ENCODE measurements around the gene DOCK9.

Gene DOCK9

GRCh38 chr13:98877936-98878335 is 99.9 kb downstream of the DOCK9 start:
- H3K27ac ChIP-seq: no peak overlapping the region

GRCh38 chr13:98877466-98877865 is 100.4 kb downstream of the DOCK9 start:
- no peak for TF ChIP-seq CTCF (IDR thresholded peaks at IDR 0.05)
- Histone ChIP-seq H2AFZ (no peak overlapping the region), H3K4me1 (no peaks in the 10 kb centered on the region), H3K9ac (no peak overlapping the region), H3K27ac (no peak overlapping the region), H3K36me3 (ENCODE audit: control insufficient read depth, insufficient read depth, low read length) (no peaks in the 10 kb centered on the region), H3K4me3 (ENCODE audit: low read depth, low read length) (no peak overlapping the region), H3K4me2 (ENCODE audit: low read length) (no peak overlapping the region), H3K79me2 (no peaks in the 10 kb centered on the region), H3K27me3 (ENCODE audit: control insufficient read depth, insufficient read depth, low read length) (no peaks in the 10 kb centered on the region), H3K9me3 (ENCODE audit: control insufficient read depth, low read length) (no peaks in the 10 kb centered on the region)

More at GRCh38 chr13:98877936-98878335, 99.9 kb downstream of the DOCK9 start:
- Histone ChIP-seq H3K9me3 (ENCODE audit: control insufficient read depth, low read length) (no peaks in the 10 kb centered on the region), H3K4me1 (no peaks in the 10 kb centered on the region), H3K4me3 (ENCODE audit: low read depth, low read length) (no peak overlapping the region), H3K36me3 (ENCODE audit: control insufficient read depth, insufficient read depth, low read length) (no peaks in the 10 kb centered on the region), H3K27me3 (ENCODE audit: control insufficient read depth, insufficient read depth, low read length) (no peaks in the 10 kb centered on the region), H3K9ac (no peak overlapping the region), H3K79me2 (no peaks in the 10 kb centered on the region), H3K4me2 (ENCODE audit: low read length) (no peak overlapping the region), H2AFZ (no peak overlapping the region)
- no peak for TF ChIP-seq CTCF (IDR thresholded peaks at IDR 0.05)

- Histone ChIP-seq H3K9me3 (ENCODE audit: control insufficient read depth, low read length) (no peaks in the 10 kb centered on the region), H3K27ac (no peak overlapping the region), H3K79me2 (no peaks in the 10 kb centered on the region), H3K36me3 (ENCODE audit: control insufficient read depth, insufficient read depth, low read length) (no peaks in the 10 kb centered on the region), H3K27me3 (ENCODE audit: control insufficient read depth, insufficient read depth, low read length) (no peaks in the 10 kb centered on the region), H2AFZ (no peak overlapping the region), H3K4me2 (ENCODE audit: low read length) (no peak overlapping the region), H3K4me1 (no peaks in the 10 kb centered on the region), H3K4me3 (ENCODE audit: low read depth, low read length) (no peak overlapping the region), H3K9ac (no peak overlapping the region)
- no peak for TF ChIP-seq CTCF (IDR thresholded peaks at IDR 0.05)
Measured at GRCh38 chr13:98875146-98875729, 102.6 kb downstream of the DOCK9 start.

- no peaks in the 10 kb centered on the region for H3K36me3 ChIP-seq (ENCODE audit: control insufficient read depth, insufficient read depth, low read length)
- H3K27me3 ChIP-seq (ENCODE audit: control insufficient read depth, insufficient read depth, low read length): no peaks in the 10 kb centered on the region
- no peak overlapping the region for H3K27ac ChIP-seq
- no peak for TF ChIP-seq CTCF (IDR thresholded peaks at IDR 0.05)
- H3K9me3 ChIP-seq (ENCODE audit: control insufficient read depth, low read length): no peaks in the 10 kb centered on the region
- H3K9ac ChIP-seq: no peak overlapping the region
- H3K79me2 ChIP-seq: no peaks in the 10 kb centered on the region
- H3K4me1 ChIP-seq: no peaks in the 10 kb centered on the region
- H3K4me2 ChIP-seq (ENCODE audit: low read length): no peak overlapping the region
- H2AFZ ChIP-seq: no peak overlapping the region
- no peak overlapping the region for H3K4me3 ChIP-seq (ENCODE audit: low read depth, low read length)
Measured at GRCh38 chr13:98874029-98874397, 103.9 kb downstream of the DOCK9 start.

GRCh38 chr13:98873377-98874028 is 104.4 kb downstream of the DOCK9 start:
- TF ChIP-seq CTCF (IDR thresholded peaks at IDR 0.05): no peak
- Histone ChIP-seq H3K4me3 (ENCODE audit: low read depth, low read length) (no peak overlapping the region), H3K79me2 (no peaks in the 10 kb centered on the region), H3K36me3 (ENCODE audit: control insufficient read depth, insufficient read depth, low read length) (no peaks in the 10 kb centered on the region), H3K4me1 (no peaks in the 10 kb centered on the region), H3K27me3 (ENCODE audit: control insufficient read depth, insufficient read depth, low read length) (no peaks in the 10 kb centered on the region), H3K9ac (no peak overlapping the region), H2AFZ (no peak overlapping the region), H3K4me2 (ENCODE audit: low read length) (no peak overlapping the region), H3K27ac (no peak overlapping the region), H3K9me3 (ENCODE audit: control insufficient read depth, low read length) (no peaks in the 10 kb centered on the region)

Data from parathyroid adenoma (tissue), 2 donors.